HPDE6-E6E7 (cell line): ENCODE results near the gene ST8SIA5.
"Not testable (repeated sequence)": the region's sequence is repeated elsewhere in the genome, so short reads cannot be mapped to it uniquely, and the experiment has no call there.

Experiments used
- DNase-seq: peaks from one replicate; pipeline ENCODE4 v3.0.0; 2011; ENCODE audit warnings: missing footprints; ENCODE audit errors: extremely low spot score

The ST8SIA5 gene, protein sequence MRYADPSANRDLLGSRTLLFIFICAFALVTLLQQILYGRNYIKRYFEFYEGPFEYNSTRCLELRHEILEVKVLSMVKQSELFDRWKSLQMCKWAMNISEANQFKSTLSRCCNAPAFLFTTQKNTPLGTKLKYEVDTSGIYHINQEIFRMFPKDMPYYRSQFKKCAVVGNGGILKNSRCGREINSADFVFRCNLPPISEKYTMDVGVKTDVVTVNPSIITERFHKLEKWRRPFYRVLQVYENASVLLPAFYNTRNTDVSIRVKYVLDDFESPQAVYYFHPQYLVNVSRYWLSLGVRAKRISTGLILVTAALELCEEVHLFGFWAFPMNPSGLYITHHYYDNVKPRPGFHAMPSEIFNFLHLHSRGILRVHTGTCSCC

DNA sequence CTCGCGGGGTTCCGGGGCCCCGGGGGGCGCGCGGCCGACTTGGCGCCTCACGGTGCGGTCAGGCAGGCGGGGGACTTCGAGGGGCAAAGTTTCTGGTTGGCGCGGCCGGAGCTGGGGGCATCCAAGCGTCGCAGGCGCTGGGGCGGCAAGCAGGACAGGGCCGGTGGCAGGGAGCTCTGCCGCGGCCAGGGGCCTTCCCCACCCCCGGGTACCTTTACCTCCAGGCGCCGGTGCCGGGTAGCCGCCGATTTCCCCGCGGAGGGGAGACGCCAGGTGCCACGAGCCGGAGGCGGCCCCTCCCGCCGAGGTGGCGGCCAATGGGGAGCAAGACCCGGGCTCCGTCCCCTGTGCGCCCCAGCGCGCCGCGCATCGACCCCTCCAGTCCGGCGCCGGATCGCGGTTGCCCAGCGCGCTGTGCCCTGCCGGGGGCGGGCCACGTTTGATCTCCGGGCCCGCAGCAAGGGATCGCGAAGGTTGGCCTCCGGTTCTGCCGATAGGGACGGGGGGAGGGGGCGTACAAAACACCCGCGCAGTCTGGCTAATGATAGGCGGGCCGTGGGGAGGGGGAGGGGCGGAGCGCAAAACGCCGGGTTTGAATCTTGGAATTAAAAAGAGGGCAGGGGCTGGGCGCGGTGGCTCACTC lies at the start of gene ST8SIA5:
Gene ST8SIA5 (minus strand): TSS at position 495 of the 643 bp plus-strand sequence. CDS start 545 bp downstream, outside the sequence.
- DNase-seq, result no peak

DNA sequence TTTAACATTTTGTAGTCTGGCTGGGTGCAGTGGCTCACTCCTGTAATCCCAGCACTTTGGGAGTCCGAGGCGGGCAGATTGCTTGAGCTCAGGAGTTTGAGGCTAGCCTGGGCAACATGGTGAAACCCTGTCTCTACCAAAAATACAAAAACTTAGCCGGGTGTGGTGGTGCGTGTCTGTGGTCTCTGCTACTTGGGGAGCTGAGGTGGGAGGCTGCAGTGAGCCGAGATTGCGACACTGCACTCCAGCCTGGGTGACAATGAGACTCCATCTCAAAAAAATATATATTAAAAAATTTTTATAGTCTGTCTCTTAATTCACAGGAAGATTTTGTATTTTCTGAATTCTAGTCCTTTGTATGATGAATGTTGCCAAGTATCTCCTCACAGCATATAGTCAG lies 39.1 kb upstream of the ST8SIA5 start:
- not testable (repeated sequence) for DNase-seq

DNA sequence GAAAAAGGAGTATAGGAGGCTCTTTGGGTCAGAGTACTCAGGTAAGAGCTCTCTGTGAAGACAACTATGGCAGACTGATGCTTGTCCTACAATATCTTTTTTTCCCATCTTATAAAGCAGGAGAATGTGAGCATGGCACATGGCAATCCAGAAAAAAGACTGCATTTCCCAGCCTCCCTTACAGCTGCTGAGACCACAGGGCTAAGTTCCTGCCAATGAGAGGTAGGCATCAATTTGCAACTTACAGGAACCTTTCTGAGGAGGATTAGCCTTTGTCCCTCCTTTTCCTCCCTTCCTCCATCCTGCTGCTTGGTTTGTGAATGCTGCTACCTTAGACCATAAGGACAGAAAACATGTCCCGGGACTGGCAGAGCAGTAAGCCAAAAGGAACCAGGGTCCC lies 37.8 kb upstream of the ST8SIA5 start:
- DNase-seq, result no peak

DNA sequence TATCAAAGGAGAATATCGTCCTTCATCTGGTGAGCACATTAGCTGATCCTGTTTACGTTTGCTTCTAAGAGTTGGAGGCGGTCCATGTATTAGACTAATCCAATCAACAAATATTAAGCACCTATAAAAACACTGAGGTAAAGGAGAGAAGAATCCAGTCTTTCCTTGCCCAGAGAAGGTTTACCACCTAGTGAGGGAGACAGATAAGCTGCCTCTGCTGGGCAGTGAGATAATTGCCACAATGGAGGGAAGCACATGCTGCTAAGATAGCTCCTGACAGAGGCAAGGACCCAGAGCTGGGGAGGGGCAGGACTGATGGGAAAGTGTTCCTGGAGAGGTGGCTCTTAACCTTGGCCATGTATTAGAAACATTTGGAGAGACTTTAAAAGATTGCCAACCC lies 36.7 kb upstream of the ST8SIA5 start:
- no peak for DNase-seq

DNA sequence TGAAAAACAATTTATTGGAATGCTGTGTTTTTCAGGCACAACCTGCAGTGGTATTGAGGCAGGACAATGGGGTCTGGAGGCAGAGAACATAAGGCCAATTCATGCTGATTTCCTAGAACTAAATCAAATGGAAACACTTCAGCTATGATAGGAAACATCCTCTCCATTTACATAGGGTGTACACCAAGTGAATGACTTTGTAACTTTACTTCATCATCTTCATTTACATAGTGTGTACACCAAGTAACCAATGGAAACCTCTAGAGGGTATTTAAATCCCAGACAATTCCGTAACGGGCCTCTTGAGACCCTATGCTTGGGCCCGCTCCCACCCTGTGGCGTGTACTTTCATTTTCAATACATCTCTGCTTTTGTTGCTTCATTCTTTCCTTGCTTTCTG lies 32.2 kb upstream of the ST8SIA5 start:
- no peak for DNase-seq

- DNase-seq, result no peak
These were observed 30.8 kb upstream of the ST8SIA5 start for GRCh38 chr18:46787674-46788073.

DNA sequence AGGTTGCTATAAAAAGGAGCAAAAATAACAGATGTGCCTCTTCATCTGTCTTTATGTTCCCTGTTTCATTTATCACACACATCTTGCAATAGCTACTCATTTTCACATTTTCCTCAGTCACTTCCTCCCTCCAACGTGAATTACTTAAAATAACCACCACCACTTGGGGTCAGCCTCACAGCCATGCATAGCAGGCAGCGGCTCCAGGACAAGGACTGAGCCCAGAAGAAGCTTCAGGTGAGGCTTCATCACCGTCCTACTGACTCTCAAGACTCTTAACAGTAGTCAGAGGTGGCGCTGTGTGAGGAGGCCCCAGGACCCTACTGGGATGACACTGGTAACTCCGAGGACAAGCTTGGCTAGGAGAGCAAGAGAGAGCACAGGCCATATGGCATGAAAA lies 15.5 kb upstream of the ST8SIA5 start:
- DNase-seq, result no peak

GRCh38 chr18:46771141-46771540 lies 14.3 kb upstream of the ST8SIA5 start:
- no peak for DNase-seq

GRCh38 chr18:46770708-46771107 lies 13.9 kb upstream of the ST8SIA5 start:
- no peak for DNase-seq

DNA sequence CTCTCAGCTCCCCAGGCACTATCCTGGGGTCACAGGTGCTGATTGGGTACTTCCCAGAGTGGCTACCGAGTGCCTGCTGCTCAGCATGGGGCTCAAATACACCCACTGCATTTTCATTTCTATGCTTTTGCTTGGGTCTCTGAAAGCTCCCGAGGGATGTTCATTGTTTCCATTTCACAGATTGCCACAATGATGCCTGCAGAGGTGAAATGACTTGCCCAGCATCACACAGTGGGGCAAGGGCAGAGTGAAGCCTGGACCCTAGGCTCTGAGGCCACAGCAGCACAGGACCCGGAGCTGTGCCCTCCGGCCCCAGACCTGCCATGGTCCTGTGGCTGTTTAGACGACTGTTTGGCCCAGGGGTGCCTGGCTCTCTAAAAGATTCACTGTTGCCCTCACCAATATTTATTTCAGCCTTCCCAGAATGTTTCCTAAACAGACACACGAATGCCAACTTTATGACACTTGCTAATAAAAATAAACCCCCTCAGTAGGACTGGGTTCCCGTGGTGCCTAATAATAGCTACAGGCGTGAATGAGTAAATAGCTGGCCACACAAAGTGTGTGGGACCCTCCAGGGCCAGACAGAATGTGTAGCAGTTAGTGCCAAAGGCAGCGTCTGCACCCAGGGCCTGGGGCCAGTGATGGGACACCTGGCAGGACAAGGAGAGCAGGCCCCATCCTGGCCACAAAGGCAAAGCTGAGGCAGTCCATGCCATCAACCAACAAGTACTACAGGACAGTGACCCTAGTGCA lies 11.5 kb upstream of the ST8SIA5 start:
- no peak for DNase-seq

DNA sequence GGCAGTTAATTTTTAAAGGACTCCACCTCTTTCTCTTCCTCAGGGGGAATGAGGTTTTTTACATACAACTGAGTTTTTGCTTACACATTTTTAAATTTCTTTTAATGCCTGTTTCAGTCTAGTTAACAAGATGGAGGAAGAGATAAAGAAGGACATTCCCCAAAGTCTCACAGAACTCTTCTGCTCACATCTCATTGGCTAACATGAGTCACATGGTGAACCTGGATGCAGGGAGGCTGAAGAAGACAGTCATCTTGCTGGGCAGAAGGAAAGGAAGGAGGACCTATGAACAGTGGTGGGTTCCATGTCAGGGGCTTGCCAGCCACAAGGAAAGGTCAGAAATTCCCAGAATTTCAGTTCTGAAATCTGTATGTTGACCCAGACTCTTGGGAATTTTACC lies 10.4 kb upstream of the ST8SIA5 start:
- DNase-seq, result no peak

GRCh38 chr18:46764586-46764985 lies 7.7 kb upstream of the ST8SIA5 start:
- DNase-seq, result no peak

- no peak for DNase-seq
These were observed 4.4 kb upstream of the ST8SIA5 start for GRCh38 chr18:46761059-46761769.

DNA sequence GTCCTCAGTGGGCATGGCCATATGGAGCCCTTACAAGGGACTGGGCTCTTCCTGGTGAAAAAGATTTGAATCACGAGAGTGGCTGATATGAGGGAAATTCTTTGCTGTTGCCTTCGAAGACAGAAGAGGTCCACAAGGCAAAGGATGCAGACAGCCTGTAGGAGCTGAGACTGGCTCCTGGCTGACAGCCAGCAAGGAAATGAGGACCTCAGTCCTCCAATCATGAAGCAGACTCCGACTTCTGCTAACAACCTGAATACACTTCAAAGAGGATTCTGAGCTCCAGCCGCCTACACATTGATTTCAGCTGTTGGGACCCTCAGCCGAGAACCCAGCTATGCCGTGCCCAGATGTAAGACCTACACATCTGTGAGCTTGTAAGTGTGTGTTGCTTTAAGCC lies 3.0 kb upstream of the ST8SIA5 start:
- DNase-seq, result no peak

- no peak for DNase-seq
These were observed 761 bp downstream of the ST8SIA5 start for GRCh38 chr18:46756025-46756558.

- DNase-seq, result no peak
These were observed 1.4 kb downstream of the ST8SIA5 start for GRCh38 chr18:46755315-46756024.

- no peak for DNase-seq
These were observed 2.1 kb downstream of the ST8SIA5 start for GRCh38 chr18:46754661-46755292.

GRCh38 chr18:46754188-46754587 lies 2.7 kb downstream of the ST8SIA5 start:
- DNase-seq, result no peak

- no peak for DNase-seq
These were observed 5.0 kb downstream of the ST8SIA5 start for GRCh38 chr18:46751882-46752281.

GRCh38 chr18:46750626-46751025 lies 6.2 kb downstream of the ST8SIA5 start:
- no peak for DNase-seq

DNA sequence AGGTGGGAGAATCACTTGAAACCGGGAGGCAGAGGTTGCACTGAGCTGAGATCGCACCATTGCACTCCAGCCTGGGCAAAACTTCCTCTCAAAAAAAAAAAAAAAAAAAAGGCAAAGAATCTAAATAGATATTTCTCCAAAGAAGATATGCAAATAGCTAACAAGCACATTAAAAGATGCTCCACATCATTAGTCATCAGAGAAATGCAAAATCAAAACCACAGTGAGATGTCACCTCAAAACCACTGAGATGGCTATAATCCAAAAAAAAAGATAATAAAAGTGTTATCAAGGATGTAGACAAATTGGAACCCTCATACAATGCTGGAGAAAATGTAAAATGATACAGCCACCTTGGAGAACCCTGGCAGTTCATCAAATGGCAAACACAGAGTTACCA lies 8.4 kb downstream of the ST8SIA5 start:
- no peak for DNase-seq
